Measurements from ENCODE around the gene MAN1A1. TPM values are rescaled to one million over a fixed set of nuclear protein-coding genes. Genes with fewer than 3 reads are reported as not detected.

Gene MAN1A1
- total and polyA plus RNA-seq, 2 of the 8 experiments (the other 6 are each of a cell fraction or from before 2014, with no cell fraction given): 1.8 to 5.4 TPM

GRCh38 chr6:119218548-119218947, 131.0 kb downstream of the MAN1A1 start:
- Histone ChIP-seq H3K27me3 (replicated peaks in 1 of 4; ENCODE audit: control insufficient read depth in 3 of 4, extremely low read depth in 1 of 4, insufficient read depth in 3 of 4, low read length in 3 of 4) (no peaks in the 10 kb centered on the region), H2AK5ac (ENCODE audit: low read depth, low read length) (no peak overlapping the region), H3K23me2 (ENCODE audit: low read depth, low read length) (no peaks in the 10 kb centered on the region), H3K18ac (ENCODE audit: extremely low read depth, low read length) (peak overlapping the region; percentile 60; the same call in 1 of the 2 replicates), H2BK5ac (ENCODE audit: low read depth, low read length) (no peak overlapping the region), H3K27ac (ENCODE audit: low read depth, low read length) (no peak overlapping the region), H2BK20ac (ENCODE audit: low read length) (no peak overlapping the region), H2BK15ac (ENCODE audit: low read length) (no peak overlapping the region), H3K79me2 (ENCODE audit: control insufficient read depth in 1 of 2, insufficient read depth in 2 of 2, low read length in 2 of 2) (no peaks in the 10 kb centered on the region), H3K4me1 (replicated peaks in 1 of 4; ENCODE audit: control insufficient read depth in 3 of 4, insufficient read depth in 4 of 4, low read length in 3 of 4) (no peaks in the 10 kb centered on the region), H4K8ac (ENCODE audit: extremely low read depth, insufficient read depth, low read length) (no peak overlapping the region), H4K20me1 (replicated peaks in 1 of 2; ENCODE audit: control insufficient read depth in 1 of 2, insufficient read depth in 2 of 2, low read length in 2 of 2) (no peaks in the 10 kb centered on the region), H3K9ac (replicated peaks in 1 of 4; ENCODE audit: extremely low read depth in 1 of 4, low read depth in 3 of 4, low read length in 3 of 4) (no peak overlapping the region), H4K5ac (ENCODE audit: insufficient read length, low read depth, low read length) (no peak overlapping the region), H3K56ac (replicated peaks; ENCODE audit: insufficient read length, low read depth, low read length) (no peak overlapping the region), H4K91ac (replicated peaks; ENCODE audit: insufficient read length, low read length) (no peak overlapping the region), H3K4ac (replicated peaks; ENCODE audit: insufficient read length, low read depth, low read length) (no peak overlapping the region), H3K14ac (ENCODE audit: insufficient read length) (no peak overlapping the region), H2AFZ (ENCODE audit: low read length) (no peak overlapping the region), H3K36me3 (ENCODE audit: control insufficient read depth in 2 of 4, insufficient read depth in 4 of 4, low read length in 3 of 4) (no peaks in the 10 kb centered on the region), H3K4me2 (ENCODE audit: insufficient read depth in 1 of 2, low read depth in 2 of 2, low read length in 2 of 2) (no peak overlapping the region), H3K79me1 (ENCODE audit: low read depth, low read length) (no peaks in the 10 kb centered on the region), H3K9me3 (ENCODE audit: insufficient read depth in 2 of 2, low read depth in 1 of 2, low read length in 1 of 2) (no peaks in the 10 kb centered on the region), H3K23ac (ENCODE audit: insufficient read length) (no peak overlapping the region), H3K4me3 (ENCODE audit: extremely low read depth in 1 of 4, insufficient read depth in 2 of 4, low read depth in 3 of 4, low read length in 4 of 4) (no peak overlapping the region), H2BK12ac (ENCODE audit: low read depth, low read length) (0 out of 2 replicates have a peak overlapping the region, but pooled peaks have one; percentile 50), H2BK120ac (replicated peaks; ENCODE audit: low read depth, low read length) (no peak overlapping the region)
- ChIA-PET POLR2A (ENCODE audit: partially characterized antibody) (no interaction called here), CTCF (ENCODE audit: partially characterized antibody) (interaction anchor here (0.6 kb wide), 1 partner anchor 150 kb away, joined by 3 read pairs; no protein-coding TSS in a partner anchor)
- 94% methylated on average over 4 of the region's 4 CpGs; no CpG with 5 or more reads in 1 of the 2 experiments for WGBS, 2 experiments (ENCODE audit: extremely low coverage in 1 of 2, insufficient coverage in 1 of 2, insufficient read length in 1 of 2, insufficient replicate concordance in 2 of 2, low coverage in 1 of 2, low lambda C conversion rate in 2 of 2, missing lambda C conversion rate in 1 of 2)
- FAIRE-seq (no peak), DNase-seq (ENCODE audit: low read depth in 1 of 2, low spot score in 2 of 2) (no peak)
- no peak for TF ChIP-seq RFX5 (IDR thresholded peaks at IDR 0.05; ENCODE audit: borderline replicate concordance, low read depth, low read length)
- no peak for TF ChIP-seq TAF7 (optimal IDR thresholded peaks at IDR 0.05; ENCODE audit: borderline replicate concordance, low read depth, low read length)
- no peak for TF ChIP-seq NANOG (IDR thresholded peaks at IDR 0.05; ENCODE audit: insufficient read depth, low read depth, low read length, poor library complexity, severe bottlenecking)
- TF ChIP-seq JUND (IDR thresholded peaks at IDR 0.05; ENCODE audit: low read length): no peak
- no peak for TF ChIP-seq BCL11A (IDR thresholded peaks at IDR 0.05; ENCODE audit: low read depth in 2 of 2, low read length in 2 of 2)
- TF ChIP-seq MAFK (IDR thresholded peaks at IDR 0.05; ENCODE audit: low read depth, low read length): no peak
- TF ChIP-seq TAF1 (IDR thresholded peaks at IDR 0.05; ENCODE audit: low read depth, low read length): no peak
- no peak for TF ChIP-seq YY1 (IDR thresholded peaks at IDR 0.05; ENCODE audit: low read depth, low read length)
- no peak for TF ChIP-seq CHD2 (IDR thresholded peaks at IDR 0.05; ENCODE audit: low read length)
- no peak for TF ChIP-seq ATF2 (IDR thresholded peaks at IDR 0.05; ENCODE audit: low read length)
- no peak for TF ChIP-seq SIRT6 (IDR thresholded peaks at IDR 0.05; ENCODE audit: low read length)
- no peak for TF ChIP-seq ASH2L (IDR thresholded peaks at IDR 0.05; ENCODE audit: low read length)
- TF ChIP-seq TBP (IDR thresholded peaks at IDR 0.05; ENCODE audit: low read depth, low read length): no peak
